Vagina (tissue), 2 donors: ENCODE measurements around the gene ADGRG7. TPM values are rescaled to one million over a fixed set of nuclear protein-coding genes. Genes with fewer than 3 reads are reported as not detected.
A peak's percentile ranks its signal among the peaks of the same experiment; 100 is the strongest.

Source experiments
- DNase-seq, 2 donors: peaks; one replicate each; pipeline ENCODE4 v3.0.0-alpha.2; 2017; ENCODE audit errors: extremely low spot score in 2 of 2
- H3K27ac ChIP-seq: fragments of 200-600 bp; sonication (generic); one replicate; pipeline ENCODE4 v1.5.1; 2019
- H3K27me3 ChIP-seq: fragments of 200-600 bp; sonication (generic); one replicate; pipeline ENCODE4 v1.5.1; 2019
- H3K36me3 ChIP-seq, 2 donors: fragments of 200-600 bp; sonication (generic); one replicate each; pipeline ENCODE4 v1.5.1; 2017 to 2019
- H3K4me1 ChIP-seq: fragments of 200-600 bp; sonication (generic); one replicate; pipeline ENCODE4 v1.5.1; 2019
- H3K4me3 ChIP-seq, 2 donors: fragments of 200-600 bp; sonication (generic); 1 replicate in 1 of 2; 2 replicates in 1 of 2; pipeline ENCODE4 v1.5.1; 2016 to 2019
- H3K9me3 ChIP-seq: fragments of 200-600 bp; sonication (generic); one replicate; pipeline ENCODE4 v1.5.1; 2019
- CTCF ChIP-seq, 3 experiments: fragments of 450-650 bp in 2 of 3; fragments of 200-600 bp in 1 of 3; sonication (generic) in 1 of 3; IDR thresholded peaks; one replicate each; pipeline ENCODE4 v1.5.1; 2017 to 2019; ENCODE audit warnings: antibody characterized with exemption in 3 of 3, mild to moderate bottlenecking in 2 of 3, moderate library complexity in 2 of 3
- POLR2A ChIP-seq, 2 donors: fragments of 450-650 bp; IDR thresholded peaks; one replicate each; pipeline ENCODE4 v1.6.1; 2017; ENCODE audit warnings: antibody characterized with exemption in 2 of 2, mild to moderate bottlenecking in 2 of 2, moderate library complexity in 2 of 2
- POLR2AphosphoS5 ChIP-seq, 2 donors: sonication (generic); formaldehyde crosslinking; IDR thresholded peaks; one replicate each; pipeline ENCODE4 v1.9.0; 2017; ENCODE audit warnings: antibody characterized with exemption in 2 of 2, mild to moderate bottlenecking in 2 of 2, low read depth in 1 of 2; ENCODE audit not compliant: insufficient read depth in 1 of 2
- intact Hi-C: fragments of 100-400 bp; cut with DNase I; formaldehyde crosslinking; loops from one replicate; pipeline ENCODE4 v1.15.1; 2023
- total RNA-seq: library from RNA; depleted of rRNA; stranded (reverse); fragments of >200 nt; gene quantifications from one replicate; pipeline ENCODE4 v1.2.3, GENCODE V29; 2016

ADGRG7 gene, protein sequence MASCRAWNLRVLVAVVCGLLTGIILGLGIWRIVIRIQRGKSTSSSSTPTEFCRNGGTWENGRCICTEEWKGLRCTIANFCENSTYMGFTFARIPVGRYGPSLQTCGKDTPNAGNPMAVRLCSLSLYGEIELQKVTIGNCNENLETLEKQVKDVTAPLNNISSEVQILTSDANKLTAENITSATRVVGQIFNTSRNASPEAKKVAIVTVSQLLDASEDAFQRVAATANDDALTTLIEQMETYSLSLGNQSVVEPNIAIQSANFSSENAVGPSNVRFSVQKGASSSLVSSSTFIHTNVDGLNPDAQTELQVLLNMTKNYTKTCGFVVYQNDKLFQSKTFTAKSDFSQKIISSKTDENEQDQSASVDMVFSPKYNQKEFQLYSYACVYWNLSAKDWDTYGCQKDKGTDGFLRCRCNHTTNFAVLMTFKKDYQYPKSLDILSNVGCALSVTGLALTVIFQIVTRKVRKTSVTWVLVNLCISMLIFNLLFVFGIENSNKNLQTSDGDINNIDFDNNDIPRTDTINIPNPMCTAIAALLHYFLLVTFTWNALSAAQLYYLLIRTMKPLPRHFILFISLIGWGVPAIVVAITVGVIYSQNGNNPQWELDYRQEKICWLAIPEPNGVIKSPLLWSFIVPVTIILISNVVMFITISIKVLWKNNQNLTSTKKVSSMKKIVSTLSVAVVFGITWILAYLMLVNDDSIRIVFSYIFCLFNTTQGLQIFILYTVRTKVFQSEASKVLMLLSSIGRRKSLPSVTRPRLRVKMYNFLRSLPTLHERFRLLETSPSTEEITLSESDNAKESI
- not detected for total RNA-seq

GRCh38 chr3:100609305-100609704 is at the start of gene ADGRG7:
Gene ADGRG7, plus strand, starts transcription at chr3:100609601. Its CDS starts 256 bp downstream, at chr3:100609857.
- no peak for TF ChIP-seq POLR2AphosphoS5 (IDR thresholded peaks at IDR 0.05; ENCODE audit: insufficient read depth in 1 of 2, low read depth in 1 of 2)
- TF ChIP-seq POLR2A (IDR thresholded peaks at IDR 0.05), result no peak
- no peak for TF ChIP-seq CTCF (IDR thresholded peaks at IDR 0.05)
- intact Hi-C loops, result no loop called here
- Histone ChIP-seq H3K4me3 (no peak within 1 kb of the TSS), H3K4me1 (no peaks in the 10 kb centered on the region), H3K27ac (no peak within 1 kb of the TSS), H3K9me3 (no peaks in the 10 kb centered on the region), H3K27me3 (no peaks in the 10 kb centered on the region), H3K36me3 (no peaks in the 10 kb centered on the region)
- DNase-seq, result no peak

- TF ChIP-seq POLR2A (IDR thresholded peaks at IDR 0.05), result no peak
- TF ChIP-seq CTCF (IDR thresholded peaks at IDR 0.05), result no peak
- no peak for TF ChIP-seq POLR2AphosphoS5 (IDR thresholded peaks at IDR 0.05; ENCODE audit: insufficient read depth in 1 of 2, low read depth in 1 of 2)
- no peaks in the 10 kb centered on the region for H3K27me3 ChIP-seq
- H3K27ac ChIP-seq, result no peak overlapping the region
Measured at GRCh38 chr3:100560426-100560825, 49.0 kb upstream of the ADGRG7 start.

DNA sequence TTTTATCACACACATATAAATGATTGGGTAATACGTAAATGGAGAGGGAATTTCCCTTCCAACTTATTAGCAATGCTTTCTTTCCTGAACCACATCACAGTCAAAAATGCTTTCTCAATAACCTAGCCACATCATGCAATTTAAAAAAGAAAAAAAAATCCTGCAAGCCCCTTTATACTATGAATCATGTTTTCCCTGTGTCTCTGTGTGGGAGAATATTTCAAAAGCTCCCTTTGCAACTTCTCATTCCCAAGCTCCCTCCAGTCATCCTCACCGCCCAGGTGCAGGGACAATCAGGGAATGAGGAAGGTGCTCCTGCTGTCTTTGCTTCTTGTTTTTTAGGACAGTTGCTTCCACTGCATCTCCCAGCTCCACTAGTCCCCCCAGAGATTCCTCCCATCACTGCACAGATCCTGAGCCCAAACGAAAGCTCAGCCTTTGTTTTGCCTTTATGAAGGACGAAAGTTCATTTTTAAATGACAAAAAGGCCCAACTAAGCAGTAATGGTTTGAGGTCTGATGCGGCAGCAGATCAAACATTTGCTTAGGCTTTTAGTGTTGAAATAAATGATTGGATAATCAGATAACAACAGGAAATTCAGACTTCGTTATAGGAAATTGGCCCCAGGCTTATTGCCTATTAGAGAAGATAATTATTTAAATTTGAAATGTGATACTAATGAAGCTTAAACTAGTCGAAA is 47.8 kb upstream of the ADGRG7 start:
- Histone ChIP-seq H3K27me3 (no peaks in the 10 kb centered on the region), H3K27ac (peak overlapping the region; percentile 53), H3K4me3 (no peak overlapping the region), H3K4me1 (peaks cover 25% of the 10 kb centered on the region), H3K9me3 (no peaks in the 10 kb centered on the region), H3K36me3 (peaks cover 0 to 10% of the 10 kb centered on the region in 2 donors)
- intact Hi-C loops, result no loop called here
- no peak for DNase-seq
- TF ChIP-seq CTCF (IDR thresholded peaks at IDR 0.05), result no peak
- no peak for TF ChIP-seq POLR2A (IDR thresholded peaks at IDR 0.05)
- peak in 1 of 2 donors; percentile 17 for TF ChIP-seq POLR2AphosphoS5 (IDR thresholded peaks at IDR 0.05; ENCODE audit: insufficient read depth in 1 of 2, low read depth in 1 of 2)

More at GRCh38 chr3:100560426-100560825, 49.0 kb upstream of the ADGRG7 start:
- no peak for DNase-seq
- intact Hi-C loops, result no loop called here
- peaks cover 0 to 10% of the 10 kb centered on the region in 2 donors for H3K36me3 ChIP-seq
- H3K4me1 ChIP-seq, result peaks cover 27% of the 10 kb centered on the region
- no peak overlapping the region for H3K4me3 ChIP-seq
- H3K9me3 ChIP-seq, result no peaks in the 10 kb centered on the region

DNA sequence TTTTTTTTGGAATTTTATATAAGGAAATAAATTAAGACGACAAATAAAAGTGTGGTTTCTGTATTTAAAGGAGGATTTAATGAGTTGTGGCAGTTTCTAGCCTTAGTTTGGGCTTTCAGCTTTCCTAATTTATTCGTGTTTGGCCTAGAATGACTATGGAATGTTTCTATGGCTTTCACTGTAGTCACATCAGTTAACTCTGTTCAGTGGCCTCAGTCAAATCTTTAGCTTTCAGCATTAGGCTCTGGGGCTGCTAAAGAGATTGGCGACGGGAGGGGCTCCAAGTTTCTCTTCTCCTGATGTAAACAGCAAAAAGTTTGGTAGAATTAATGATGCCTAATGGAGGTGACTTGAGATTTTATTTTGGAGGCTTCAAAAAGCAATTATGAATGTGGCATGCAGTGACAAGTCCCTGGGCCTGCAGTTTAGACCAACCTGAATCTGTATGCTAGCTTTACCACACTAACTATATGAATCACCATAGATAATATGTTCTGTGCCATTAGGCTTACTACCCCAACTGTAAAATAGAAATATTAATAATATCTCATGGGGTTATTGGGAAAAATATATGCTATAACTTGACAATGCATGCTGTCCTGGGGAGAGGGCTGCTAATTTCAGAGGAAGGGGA is 47.1 kb upstream of the ADGRG7 start:
- no peak for TF ChIP-seq CTCF (IDR thresholded peaks at IDR 0.05)
- no peak for TF ChIP-seq POLR2AphosphoS5 (IDR thresholded peaks at IDR 0.05; ENCODE audit: insufficient read depth in 1 of 2, low read depth in 1 of 2)
- TF ChIP-seq POLR2A (IDR thresholded peaks at IDR 0.05), result no peak
- intact Hi-C loops, result no loop called here
- no peaks in the 10 kb centered on the region for H3K9me3 ChIP-seq
- H3K27me3 ChIP-seq, result no peaks in the 10 kb centered on the region
- H3K36me3 ChIP-seq, result peaks cover 0 to 10% of the 10 kb centered on the region in 2 donors
- H3K27ac ChIP-seq, result peak overlapping the region; percentile 53
- peaks cover 19% of the 10 kb centered on the region for H3K4me1 ChIP-seq
- H3K4me3 ChIP-seq, result no peak overlapping the region
- no peak for DNase-seq
